Thyroid gland (tissue), 4 donors: ENCODE data around the gene VCAN. TPM values are rescaled to one million over a fixed set of nuclear protein-coding genes. Genes with fewer than 3 reads are reported as not detected.
A peak's percentile ranks its signal among the peaks of the same experiment; 100 is the strongest.

Experiments used
- DNase-seq, 2 donors: peaks; one replicate each; pipeline ENCODE4 v3.0.0-alpha.2; 2019
- H3K27ac ChIP-seq, 3 donors: fragments of 200-600 bp; sonication (generic); 1 replicate in 2 of 3; 2 replicates in 1 of 3; pipeline ENCODE4 v1.5.1; 2016 to 2019; ENCODE audit warnings: mild to moderate bottlenecking in 1 of 3, moderate library complexity in 1 of 3
- H3K27me3 ChIP-seq: fragments of 200-600 bp; sonication (generic); one replicate; pipeline ENCODE4 v1.5.1; 2019
- H3K36me3 ChIP-seq, 2 donors: fragments of 200-600 bp; sonication (generic); one replicate each; pipeline ENCODE4 v1.5.1; 2016 to 2019
- H3K4me1 ChIP-seq, 2 donors: fragments of 200-600 bp; sonication (generic); one replicate each; pipeline ENCODE4 v1.5.1; 2017 to 2019
- H3K4me3 ChIP-seq, 3 donors: fragments of 200-600 bp; sonication (generic); replicated peaks in 1 of 3; 1 replicate in 2 of 3; 2 replicates in 1 of 3; pipeline ENCODE4 v1.5.1; 2016; ENCODE audit warnings: mild to moderate bottlenecking in 1 of 3
- H3K9me3 ChIP-seq: fragments of 200-600 bp; sonication (generic); one replicate; pipeline ENCODE4 v1.5.1; 2017
- POLR2A ChIP-seq, 2 donors: fragments of 450-650 bp; IDR thresholded peaks; one replicate each; pipeline ENCODE4 v1.6.1; 2017; ENCODE audit warnings: antibody characterized with exemption in 2 of 2, mild to moderate bottlenecking in 2 of 2, moderate library complexity in 1 of 2
- WGBS, 2 donors: methylation state at CpG; one replicate each; pipeline ENCODE4 v1.1.5; 2017; 5-methylcytosine and 5-hydroxymethylcytosine counted together
- intact Hi-C: fragments of 100-400 bp; cut with DNase I; formaldehyde crosslinking; loops from one replicate; pipeline ENCODE4 v1.15.1; 2023
- total RNA-seq, 4 donors: library from RNA; depleted of rRNA; stranded (reverse); fragments of >200 nt; gene quantifications; one replicate each; pipeline ENCODE4 v1.2.3, GENCODE V29; 2016
- TF ChIP-seq, protein P1 (sequence below), 6 experiments: fragments of 200-600 bp in 3 of 6; fragments of 450-650 bp in 3 of 6; sonication (generic) in 3 of 6; IDR thresholded peaks; one replicate each; pipeline ENCODE4 v1.5.1; 2016 to 2019; ENCODE audit warnings: antibody characterized with exemption in 6 of 6, mild to moderate bottlenecking in 2 of 6, inconsistent platforms in 1 of 6, moderate library complexity in 1 of 6

The VCAN gene
- total RNA-seq, 4 donors from 2014 or later, result 9.7 to 50.1 (median 33.1) TPM

DNA sequence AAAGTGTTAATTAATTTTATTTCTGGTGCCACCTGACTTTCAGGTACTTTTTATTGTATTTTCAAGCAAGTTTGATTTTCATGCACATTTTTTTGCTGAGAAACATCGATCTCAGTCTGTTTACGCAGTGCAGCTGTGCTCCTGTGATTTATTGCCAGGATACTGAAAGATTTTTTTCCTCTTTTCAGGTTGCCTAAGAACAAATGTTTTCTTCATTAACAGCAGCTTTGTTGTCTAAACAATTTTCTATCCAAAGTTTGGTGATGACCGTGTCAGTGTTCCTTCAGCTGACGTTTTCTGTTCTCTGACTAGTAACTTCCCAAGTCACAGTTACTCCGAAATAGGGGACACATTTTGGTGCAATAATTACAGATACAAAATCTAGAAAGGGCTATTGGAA, 78.1 kb downstream of the VCAN start:
- WGBS, 2 donors, result 82 to 83% methylated on average over 5 of the region's 5 CpGs
- intact Hi-C loops, result no loop called here
- Histone ChIP-seq H3K4me1 (no peaks in the 10 kb centered on the region), H3K27ac (no peak overlapping the region), H3K4me3 (no peak overlapping the region), H3K9me3 (no peaks in the 10 kb centered on the region), H3K27me3 (no peaks in the 10 kb centered on the region), H3K36me3 (no peaks in the 10 kb centered on the region)
- no peak for DNase-seq
- TF ChIP-seq, protein P1, sequence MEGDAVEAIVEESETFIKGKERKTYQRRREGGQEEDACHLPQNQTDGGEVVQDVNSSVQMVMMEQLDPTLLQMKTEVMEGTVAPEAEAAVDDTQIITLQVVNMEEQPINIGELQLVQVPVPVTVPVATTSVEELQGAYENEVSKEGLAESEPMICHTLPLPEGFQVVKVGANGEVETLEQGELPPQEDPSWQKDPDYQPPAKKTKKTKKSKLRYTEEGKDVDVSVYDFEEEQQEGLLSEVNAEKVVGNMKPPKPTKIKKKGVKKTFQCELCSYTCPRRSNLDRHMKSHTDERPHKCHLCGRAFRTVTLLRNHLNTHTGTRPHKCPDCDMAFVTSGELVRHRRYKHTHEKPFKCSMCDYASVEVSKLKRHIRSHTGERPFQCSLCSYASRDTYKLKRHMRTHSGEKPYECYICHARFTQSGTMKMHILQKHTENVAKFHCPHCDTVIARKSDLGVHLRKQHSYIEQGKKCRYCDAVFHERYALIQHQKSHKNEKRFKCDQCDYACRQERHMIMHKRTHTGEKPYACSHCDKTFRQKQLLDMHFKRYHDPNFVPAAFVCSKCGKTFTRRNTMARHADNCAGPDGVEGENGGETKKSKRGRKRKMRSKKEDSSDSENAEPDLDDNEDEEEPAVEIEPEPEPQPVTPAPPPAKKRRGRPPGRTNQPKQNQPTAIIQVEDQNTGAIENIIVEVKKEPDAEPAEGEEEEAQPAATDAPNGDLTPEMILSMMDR (IDR thresholded peaks at IDR 0.05), result no peak
- TF ChIP-seq POLR2A (IDR thresholded peaks at IDR 0.05), result no peak

DNA sequence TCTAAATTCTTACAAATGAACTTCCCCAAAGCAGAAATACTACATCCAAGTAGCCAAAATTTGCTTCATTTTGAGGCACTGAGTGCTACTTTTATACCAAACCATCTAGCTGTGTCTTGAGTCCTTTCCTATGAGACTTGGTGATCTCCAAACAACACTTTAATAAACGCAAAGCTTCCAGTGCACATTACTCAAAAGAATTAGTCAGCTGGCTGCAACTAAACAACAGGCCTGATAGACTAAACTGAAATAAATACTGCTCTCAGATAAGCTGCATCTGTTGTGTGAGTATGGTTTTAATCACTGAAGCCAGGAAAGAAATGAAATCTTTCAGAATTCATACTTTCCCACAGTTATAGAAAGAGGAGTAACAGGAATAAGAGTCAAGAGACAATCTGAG, 80.3 kb downstream of the VCAN start:
- H3K27ac ChIP-seq, result no peak overlapping the region
- no peaks in the 10 kb centered on the region for H3K9me3 ChIP-seq
- H3K4me1 ChIP-seq, result no peaks in the 10 kb centered on the region
- H3K36me3 ChIP-seq, result no peaks in the 10 kb centered on the region
- no peak for DNase-seq
- no peaks in the 10 kb centered on the region for H3K27me3 ChIP-seq
- no peak for TF ChIP-seq POLR2A (IDR thresholded peaks at IDR 0.05)
- TF ChIP-seq, protein P1 (IDR thresholded peaks at IDR 0.05), result no peak
- intact Hi-C loops, result no loop called here
- whole genome bisulfite sequencing, 2 donors, result 81% methylated on average over 1 of the region's 1 CpG
- H3K4me3 ChIP-seq, result no peak overlapping the region

GRCh38 chr5:83552275-83552674, 80.7 kb downstream of the VCAN start:
- H3K9me3 ChIP-seq, result no peaks in the 10 kb centered on the region
- intact Hi-C loops, result no loop called here
- no peak for TF ChIP-seq POLR2A (IDR thresholded peaks at IDR 0.05)
- TF ChIP-seq, protein P1 (IDR thresholded peaks at IDR 0.05), result no peak
- no peak for DNase-seq
- H3K36me3 ChIP-seq, result no peaks in the 10 kb centered on the region
- no peaks in the 10 kb centered on the region for H3K27me3 ChIP-seq
- no peak overlapping the region for H3K4me3 ChIP-seq
- no peak overlapping the region for H3K27ac ChIP-seq
- H3K4me1 ChIP-seq, result no peaks in the 10 kb centered on the region

DNA sequence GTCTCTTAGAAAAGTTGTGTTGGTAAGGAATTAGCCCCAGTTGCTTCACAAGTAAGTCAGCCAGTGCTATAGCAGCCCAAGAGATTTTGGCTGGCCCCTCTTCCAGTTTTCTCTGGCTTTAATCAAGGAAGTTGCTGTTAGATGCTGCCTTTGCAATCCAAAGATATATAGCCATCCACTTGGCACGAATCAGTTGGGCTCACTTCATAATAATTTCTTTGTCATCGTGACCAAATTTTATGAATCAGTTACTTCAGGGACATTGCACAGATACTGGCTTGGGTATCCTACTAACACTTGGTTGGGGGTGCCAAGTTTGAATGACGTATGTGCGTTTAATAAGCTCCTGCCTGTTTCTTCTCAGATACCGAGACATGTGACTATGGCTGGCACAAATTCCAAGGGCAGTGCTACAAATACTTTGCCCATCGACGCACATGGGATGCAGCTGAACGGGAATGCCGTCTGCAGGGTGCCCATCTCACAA, 81.5 kb downstream of the VCAN start:
- TF ChIP-seq POLR2A (IDR thresholded peaks at IDR 0.05), result no peak
- TF ChIP-seq, protein P1 (IDR thresholded peaks at IDR 0.05), result no peak
- no peaks in the 10 kb centered on the region for H3K27me3 ChIP-seq
- H3K9me3 ChIP-seq, result no peaks in the 10 kb centered on the region
- H3K4me1 ChIP-seq, result no peaks in the 10 kb centered on the region
- DNase-seq, result peak; percentile 5 to 8
- no peak overlapping the region for H3K4me3 ChIP-seq
- no peaks in the 10 kb centered on the region for H3K36me3 ChIP-seq
- no peak overlapping the region for H3K27ac ChIP-seq
- 79 to 89% methylated on average over 9 of the region's 9 CpGs for WGBS, 2 donors
- intact Hi-C loops, result no loop called here

- H3K27me3 ChIP-seq, result no peaks in the 10 kb centered on the region
- 95 to 96% methylated on average over 5 of the region's 5 CpGs for WGBS, 2 donors
Observed at GRCh38 chr5:83554133-83554532, 82.6 kb downstream of the VCAN start.

More at GRCh38 chr5:83554133-83554532, 82.6 kb downstream of the VCAN start:
- no peak overlapping the region for H3K4me3 ChIP-seq
- no peak for TF ChIP-seq POLR2A (IDR thresholded peaks at IDR 0.05)
- TF ChIP-seq, protein P1 (IDR thresholded peaks at IDR 0.05), result no peak
- no peak overlapping the region for H3K27ac ChIP-seq
- no peaks in the 10 kb centered on the region for H3K36me3 ChIP-seq
- intact Hi-C loops, result no loop called here
- no peaks in the 10 kb centered on the region for H3K4me1 ChIP-seq
- no peak for DNase-seq
- H3K9me3 ChIP-seq, result no peaks in the 10 kb centered on the region
